ENCODE data around the gene CD300H.

CD300H gene

DNA sequence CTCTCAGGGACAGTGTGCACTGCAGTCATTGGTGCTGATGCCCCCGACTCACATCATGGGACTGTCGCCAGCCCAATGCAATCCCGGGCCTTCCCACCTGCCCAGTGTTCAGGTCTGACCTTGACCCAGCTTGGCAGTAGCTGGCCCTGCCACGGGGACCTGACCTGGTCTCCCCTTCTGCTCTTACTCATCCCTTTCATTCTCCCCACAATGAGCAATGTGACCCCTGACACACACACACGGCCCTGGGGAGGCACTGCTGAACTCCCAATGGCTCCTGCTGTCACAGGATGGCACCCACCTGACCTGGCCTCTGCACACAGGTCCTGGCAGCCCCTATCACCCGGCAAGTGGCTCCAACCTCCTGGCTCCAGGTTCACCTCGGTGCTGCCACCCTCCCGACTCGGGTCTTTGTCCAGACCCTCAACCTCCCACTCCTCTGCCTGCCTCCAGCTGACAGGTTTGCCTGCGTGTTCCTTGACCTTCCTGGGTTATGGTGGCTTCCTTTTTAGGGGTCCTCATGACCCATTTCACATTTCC, 28.0 kb downstream of the CD300H start:
- ATAC-seq: no peak
- no peak for TF ChIP-seq ZNF70 (CRISPR knock-in tag; IDR thresholded peaks at IDR 0.05)
- no peak for TF ChIP-seq ESRRG (CRISPR knock-in tag; IDR thresholded peaks at IDR 0.05)
- no peak for TF ChIP-seq TOX (CRISPR knock-in tag; IDR thresholded peaks at IDR 0.05; ENCODE audit: borderline replicate concordance)
- TF ChIP-seq, protein P1, sequence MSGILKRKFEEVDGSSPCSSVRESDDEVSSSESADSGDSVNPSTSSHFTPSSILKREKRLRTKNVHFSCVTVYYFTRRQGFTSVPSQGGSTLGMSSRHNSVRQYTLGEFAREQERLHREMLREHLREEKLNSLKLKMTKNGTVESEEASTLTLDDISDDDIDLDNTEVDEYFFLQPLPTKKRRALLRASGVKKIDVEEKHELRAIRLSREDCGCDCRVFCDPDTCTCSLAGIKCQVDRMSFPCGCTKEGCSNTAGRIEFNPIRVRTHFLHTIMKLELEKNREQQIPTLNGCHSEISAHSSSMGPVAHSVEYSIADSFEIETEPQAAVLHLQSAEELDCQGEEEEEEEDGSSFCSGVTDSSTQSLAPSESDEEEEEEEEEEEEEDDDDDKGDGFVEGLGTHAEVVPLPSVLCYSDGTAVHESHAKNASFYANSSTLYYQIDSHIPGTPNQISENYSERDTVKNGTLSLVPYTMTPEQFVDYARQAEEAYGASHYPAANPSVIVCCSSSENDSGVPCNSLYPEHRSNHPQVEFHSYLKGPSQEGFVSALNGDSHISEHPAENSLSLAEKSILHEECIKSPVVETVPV (CRISPR knock-in tag; IDR thresholded peaks at IDR 0.05): no peak
- TF ChIP-seq ZFP30 (CRISPR knock-in tag; IDR thresholded peaks at IDR 0.05): no peak
- no peak for TF ChIP-seq PPARA (CRISPR knock-in tag; IDR thresholded peaks at IDR 0.05; ENCODE audit: borderline replicate concordance)
- no peak for TF ChIP-seq ZC3H10 (CRISPR knock-in tag; IDR thresholded peaks at IDR 0.05)
- TF ChIP-seq OSR1 (CRISPR knock-in tag; IDR thresholded peaks at IDR 0.05): no peak

DNA sequence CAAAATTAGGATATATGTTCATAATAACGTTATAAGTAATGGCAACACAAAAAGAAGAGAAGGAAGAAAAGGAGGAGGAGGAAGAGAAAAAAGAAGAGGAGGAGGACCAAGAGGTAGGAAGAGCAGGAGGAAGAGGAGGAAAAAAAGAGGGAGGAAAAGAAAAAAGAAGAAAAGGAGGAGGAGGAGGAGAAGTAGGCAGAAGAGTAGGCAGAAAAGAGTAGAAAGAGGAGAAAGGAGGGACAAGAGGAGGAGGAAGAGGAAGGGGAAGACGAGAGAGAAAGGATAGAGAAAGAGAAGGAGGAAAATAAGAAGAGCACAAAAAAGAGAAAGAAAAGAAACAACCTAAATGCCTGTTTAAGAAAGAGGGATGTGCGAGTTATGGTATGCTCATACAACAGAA, 30.4 kb downstream of the CD300H start:
- TF ChIP-seq SNAI2 (CRISPR knock-in tag; IDR thresholded peaks at IDR 0.05) (no peak), CSDC2 (CRISPR knock-in tag; IDR thresholded peaks at IDR 0.05) (no peak), ZFP3 (CRISPR knock-in tag; IDR thresholded peaks at IDR 0.05) (no peak), ESRRG (CRISPR knock-in tag; IDR thresholded peaks at IDR 0.05) (no peak), RARB (CRISPR knock-in tag; IDR thresholded peaks at IDR 0.05) (no peak), TCF4 (CRISPR knock-in tag; IDR thresholded peaks at IDR 0.05; ENCODE audit: borderline replicate concordance) (no peak), GLIS3 (CRISPR knock-in tag; IDR thresholded peaks at IDR 0.05) (no peak), TOX (CRISPR knock-in tag; IDR thresholded peaks at IDR 0.05; ENCODE audit: borderline replicate concordance) (no peak), ARNTL (CRISPR knock-in tag; IDR thresholded peaks at IDR 0.05; ENCODE audit: borderline replicate concordance, low read depth) (no peak)
- TF ChIP-seq, protein P1 (CRISPR knock-in tag; IDR thresholded peaks at IDR 0.05): no peak
- no peak for ATAC-seq

DNA sequence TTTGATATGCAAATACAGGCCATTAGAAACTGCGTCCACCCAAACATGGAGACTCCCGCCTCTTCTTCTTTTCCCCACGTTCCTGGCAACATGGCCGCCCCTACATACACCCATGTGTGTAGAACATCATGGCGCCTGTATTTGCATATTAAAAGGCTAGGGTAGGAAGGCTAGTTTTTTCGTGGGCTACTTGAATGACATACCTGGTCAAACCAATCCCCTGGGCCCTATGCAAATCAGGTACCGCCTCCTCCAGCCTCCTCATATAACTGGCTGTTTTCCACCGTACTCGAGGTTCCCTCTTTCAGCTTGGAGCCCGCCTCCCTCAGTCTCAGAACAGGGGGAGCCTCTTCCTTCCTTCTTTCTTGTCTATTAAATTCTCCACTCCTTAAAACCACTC, 35.2 kb downstream of the CD300H start:
- TF ChIP-seq BACH2 (CRISPR knock-in tag; IDR thresholded peaks at IDR 0.05; ENCODE audit: borderline replicate concordance) (no peak), ISL1 (CRISPR knock-in tag; IDR thresholded peaks at IDR 0.05) (no peak), ZNF70 (CRISPR knock-in tag; IDR thresholded peaks at IDR 0.05) (no peak), POU6F1 (CRISPR knock-in tag; IDR thresholded peaks at IDR 0.05; ENCODE audit: borderline replicate concordance, low read depth) (no peak)
- ATAC-seq: no peak

GRCh38 chr17:74531231-74531761, 36.0 kb downstream of the CD300H start, which contains the start of gene CD300LB:
Gene CD300LB (minus strand): TSS chr17:74531475. CDS start chr17:74531350, 125 bp downstream.
- no peak for ATAC-seq
- TF ChIP-seq ZNF8 (CRISPR knock-in tag; IDR thresholded peaks at IDR 0.05) (no peak), PATZ1 (CRISPR knock-in tag; IDR thresholded peaks at IDR 0.05; ENCODE audit: borderline replicate concordance) (no peak), ZNF70 (CRISPR knock-in tag; IDR thresholded peaks at IDR 0.05) (no peak), ZC3H10 (CRISPR knock-in tag; IDR thresholded peaks at IDR 0.05) (no peak), ISL1 (CRISPR knock-in tag; IDR thresholded peaks at IDR 0.05) (no peak), RARB (CRISPR knock-in tag; IDR thresholded peaks at IDR 0.05) (no peak), BACH2 (CRISPR knock-in tag; IDR thresholded peaks at IDR 0.05; ENCODE audit: borderline replicate concordance) (no peak), CSDC2 (CRISPR knock-in tag; IDR thresholded peaks at IDR 0.05) (no peak), SNAI2 (CRISPR knock-in tag; IDR thresholded peaks at IDR 0.05) (no peak), TOX (CRISPR knock-in tag; IDR thresholded peaks at IDR 0.05; ENCODE audit: borderline replicate concordance) (no peak), ARNTL (CRISPR knock-in tag; IDR thresholded peaks at IDR 0.05; ENCODE audit: borderline replicate concordance, low read depth) (no peak), ZFP30 (CRISPR knock-in tag; IDR thresholded peaks at IDR 0.05) (no peak), ZNF565 (CRISPR knock-in tag; conservative IDR thresholded peaks at IDR 0.05; ENCODE audit: low read depth) (no peak), TCF4 (CRISPR knock-in tag; IDR thresholded peaks at IDR 0.05; ENCODE audit: borderline replicate concordance) (no peak), ZFP3 (CRISPR knock-in tag; IDR thresholded peaks at IDR 0.05) (no peak), POU6F1 (CRISPR knock-in tag; IDR thresholded peaks at IDR 0.05; ENCODE audit: borderline replicate concordance, low read depth) (no peak), PPARA (CRISPR knock-in tag; IDR thresholded peaks at IDR 0.05; ENCODE audit: borderline replicate concordance) (no peak), GLIS3 (CRISPR knock-in tag; IDR thresholded peaks at IDR 0.05) (no peak)
- TF ChIP-seq, protein P2, sequence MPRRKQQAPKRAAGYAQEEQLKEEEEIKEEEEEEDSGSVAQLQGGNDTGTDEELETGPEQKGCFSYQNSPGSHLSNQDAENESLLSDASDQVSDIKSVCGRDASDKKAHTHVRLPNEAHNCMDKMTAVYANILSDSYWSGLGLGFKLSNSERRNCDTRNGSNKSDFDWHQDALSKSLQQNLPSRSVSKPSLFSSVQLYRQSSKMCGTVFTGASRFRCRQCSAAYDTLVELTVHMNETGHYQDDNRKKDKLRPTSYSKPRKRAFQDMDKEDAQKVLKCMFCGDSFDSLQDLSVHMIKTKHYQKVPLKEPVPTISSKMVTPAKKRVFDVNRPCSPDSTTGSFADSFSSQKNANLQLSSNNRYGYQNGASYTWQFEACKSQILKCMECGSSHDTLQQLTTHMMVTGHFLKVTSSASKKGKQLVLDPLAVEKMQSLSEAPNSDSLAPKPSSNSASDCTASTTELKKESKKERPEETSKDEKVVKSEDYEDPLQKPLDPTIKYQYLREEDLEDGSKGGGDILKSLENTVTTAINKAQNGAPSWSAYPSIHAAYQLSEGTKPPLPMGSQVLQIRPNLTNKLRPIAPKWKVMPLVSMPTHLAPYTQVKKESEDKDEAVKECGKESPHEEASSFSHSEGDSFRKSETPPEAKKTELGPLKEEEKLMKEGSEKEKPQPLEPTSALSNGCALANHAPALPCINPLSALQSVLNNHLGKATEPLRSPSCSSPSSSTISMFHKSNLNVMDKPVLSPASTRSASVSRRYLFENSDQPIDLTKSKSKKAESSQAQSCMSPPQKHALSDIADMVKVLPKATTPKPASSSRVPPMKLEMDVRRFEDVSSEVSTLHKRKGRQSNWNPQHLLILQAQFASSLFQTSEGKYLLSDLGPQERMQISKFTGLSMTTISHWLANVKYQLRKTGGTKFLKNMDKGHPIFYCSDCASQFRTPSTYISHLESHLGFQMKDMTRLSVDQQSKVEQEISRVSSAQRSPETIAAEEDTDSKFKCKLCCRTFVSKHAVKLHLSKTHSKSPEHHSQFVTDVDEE (CRISPR knock-in tag; IDR thresholded peaks at IDR 0.05): no peak
